Spleen (tissue), 11 donors: ENCODE measurements around the gene ZNF618. TPM values are rescaled to one million over a fixed set of nuclear protein-coding genes. Genes with fewer than 3 reads are reported as not detected.

Source experiments
- DNase-seq: peaks from one replicate; pipeline ENCODE4 v3.0.0-alpha.2; 2020
- H3K27ac ChIP-seq, 8 donors: fragments of 200-600 bp; sonication (generic) in 7 of 8; 1 replicate in 4 of 8; 2 replicates in 4 of 8; pipeline versions ENCODE4 v1.5.0 to v1.8.0; 2016 to 2021; ENCODE audit warnings: inconsistent platforms in 4 of 8, mild to moderate bottlenecking in 4 of 8, moderate library complexity in 1 of 8
- H3K27me3 ChIP-seq, 7 donors: fragments of 200-600 bp; sonication (generic) in 6 of 7; replicated peaks in 1 of 7; 1 replicate in 4 of 7; 2 replicates in 3 of 7; pipeline versions ENCODE4 v1.5.0 to v1.8.0; 2016 to 2021; ENCODE audit warnings: inconsistent platforms in 3 of 7, mild to moderate bottlenecking in 1 of 7
- H3K36me3 ChIP-seq, 6 donors: fragments of 200-600 bp; sonication (generic) in 5 of 6; 1 replicate in 4 of 6; 2 replicates in 2 of 6; pipeline versions ENCODE4 v1.5.0 to v1.8.0; 2016 to 2021; ENCODE audit warnings: inconsistent platforms in 2 of 6
- H3K4me1 ChIP-seq, 6 donors: fragments of 200-600 bp; sonication (generic) in 5 of 6; 1 replicate in 3 of 6; 2 replicates in 3 of 6; pipeline versions ENCODE4 v1.5.0 to v1.8.0; 2016 to 2021; ENCODE audit warnings: inconsistent platforms in 3 of 6
- H3K4me3 ChIP-seq, 8 donors: fragments of 200-600 bp; sonication (generic) in 7 of 8; 1 replicate in 4 of 8; 2 replicates in 4 of 8; pipeline versions ENCODE4 v1.5.0 to v1.8.0; 2016 to 2021; ENCODE audit warnings: inconsistent platforms in 4 of 8, mild to moderate bottlenecking in 4 of 8, moderate library complexity in 2 of 8
- H3K9me3 ChIP-seq, 8 donors: fragments of 200-600 bp; sonication (generic) in 7 of 8; 1 replicate in 4 of 8; 2 replicates in 4 of 8; pipeline versions ENCODE4 v1.5.0 to v1.8.0; 2016 to 2021; ENCODE audit warnings: inconsistent platforms in 4 of 8
- CTCF ChIP-seq, 11 experiments: fragments of 200-600 bp in 7 of 11; fragments of 450-650 bp in 4 of 11; sonication (generic) in 4 of 11; IDR thresholded peaks in 8 of 11; conservative IDR thresholded peaks in 3 of 11; 1 replicate in 7 of 11; 2 replicates in 4 of 11; pipeline versions ENCODE4 v1.4.0 to v1.8.0; 2016 to 2021; ENCODE audit warnings: antibody characterized with exemption in 11 of 11, inconsistent platforms in 4 of 11, mild to moderate bottlenecking in 1 of 11
- POLR2A ChIP-seq, 3 donors: fragments of 450-650 bp; IDR thresholded peaks; one replicate each; pipeline ENCODE4 v1.5.1; 2017; ENCODE audit warnings: antibody characterized with exemption in 3 of 3, mild to moderate bottlenecking in 1 of 3
- POLR2AphosphoS5 ChIP-seq, 3 donors: sonication (generic); formaldehyde crosslinking; IDR thresholded peaks; one replicate each; pipeline ENCODE4 v1.5.1; 2017; ENCODE audit warnings: antibody characterized with exemption in 3 of 3
- WGBS, 5 donors: extraction: QIAGEN DNeasy Blood & Tissue Kit in 3 of 5; methylation state at CpG; one replicate each; pipeline versions ENCODE4 v1.1.5 to v1.1.7; 2013 to 2018; 5-methylcytosine and 5-hydroxymethylcytosine counted together
- intact Hi-C: fragments of 100-400 bp; cut with DNase I; formaldehyde crosslinking; loops from one replicate; pipeline ENCODE4 v1.15.0; 2023; ENCODE audit warnings: low total_unique reads
- polyA plus RNA-seq, 3 donors: library from polyadenylated mRNA; stranded (reverse); fragments of 200-250 nt; gene quantifications; one replicate each; pipeline ENCODE4 v1.2.1, GENCODE V29; 2013
- total RNA-seq, 7 donors: library from RNA; depleted of rRNA in 3 of 7; stranded (reverse); fragments of >200 nt in 3 of 7; fragmentation: NEBNext Ultra II Directional in 4 of 7; extraction: Animal tissue kit (Norgen Biotek cat#: 25700) in 4 of 7; gene quantifications; one replicate each; pipeline versions ENCODE4 v1.1.0 to v1.2.1, GENCODE V29; 2016 to 2021
- donor health status: healthy with polysubstance abuse.
- donor health status: DM: no; HTN: no; CAD: no; lungs with moderate emphysema.
- donor health status: DM: no; HTN: no; CAD: no.
- donor health status: Bipolar disorder and iron deficiency.
- donor health status: healthy.
- donor health status: DM: no; HTN: no; CAD: no.
- donor health status: DM: yes; HTN: yes; CAD: no.

Gene ZNF618
- total and polyA plus RNA-seq, 10 donors, result 0.58 to 14.8 (median 8.4) TPM

GRCh38 chr9:114061830-114062474 is 185.8 kb downstream of the ZNF618 start:
- no peak for TF ChIP-seq POLR2A (IDR thresholded peaks at IDR 0.05)
- TF ChIP-seq POLR2AphosphoS5 (IDR thresholded peaks at IDR 0.05), result no peak
- no peak for TF ChIP-seq CTCF (IDR thresholded peaks at IDR 0.05 in 8 of 11, conservative IDR thresholded peaks at IDR 0.05 in 3 of 11)
- Histone ChIP-seq H3K27ac (no peak overlapping the region), H3K4me1 (peaks cover 0 to 10% (median 0%) of the 10 kb centered on the region in 6 donors), H3K9me3 (no peaks in the 10 kb centered on the region), H3K4me3 (no peak overlapping the region), H3K27me3 (peaks cover 0 to 12% (median 0%) of the 10 kb centered on the region in 7 donors), H3K36me3 (no peaks in the 10 kb centered on the region)
- peak; percentile 41 for DNase-seq
- WGBS, 5 donors, result 39 to 57% (median 52%) methylated on average over 4 of the region's 4 CpGs
- intact Hi-C loops, result no loop called here

- H3K4me1 ChIP-seq, result no peaks in the 10 kb centered on the region
- DNase-seq, result no peak
- TF ChIP-seq POLR2A (IDR thresholded peaks at IDR 0.05), result no peak
- no peak for TF ChIP-seq CTCF (IDR thresholded peaks at IDR 0.05 in 8 of 11, conservative IDR thresholded peaks at IDR 0.05 in 3 of 11)
- TF ChIP-seq POLR2AphosphoS5 (IDR thresholded peaks at IDR 0.05), result no peak
- WGBS, 5 donors, result 87 to 94% (median 90%) methylated on average over 8 of the region's 8 CpGs
- H3K4me3 ChIP-seq, result no peak overlapping the region
- no peaks in the 10 kb centered on the region for H3K36me3 ChIP-seq
- H3K9me3 ChIP-seq, result no peaks in the 10 kb centered on the region
- no peak overlapping the region for H3K27ac ChIP-seq
- intact Hi-C loops, result no loop called here
- H3K27me3 ChIP-seq, result peaks cover 0 to 12% (median 0%) of the 10 kb centered on the region in 7 donors
Observed at GRCh38 chr9:114065304-114065703, 189.2 kb downstream of the ZNF618 start.

GRCh38 chr9:114069476-114070187 is 193.5 kb downstream of the ZNF618 start:
- no peak for TF ChIP-seq POLR2A (IDR thresholded peaks at IDR 0.05)
- no peak for TF ChIP-seq CTCF (IDR thresholded peaks at IDR 0.05 in 8 of 11, conservative IDR thresholded peaks at IDR 0.05 in 3 of 11)
- TF ChIP-seq POLR2AphosphoS5 (IDR thresholded peaks at IDR 0.05), result no peak
- DNase-seq, result peak; percentile 43
- H3K36me3 ChIP-seq, result no peaks in the 10 kb centered on the region
- H3K27me3 ChIP-seq, result peaks cover 0 to 4% (median 0%) of the 10 kb centered on the region in 7 donors
- no peak overlapping the region for H3K27ac ChIP-seq
- no peaks in the 10 kb centered on the region for H3K4me1 ChIP-seq
- no peaks in the 10 kb centered on the region for H3K9me3 ChIP-seq
- H3K4me3 ChIP-seq, result no peak overlapping the region
- 79 to 92% (median 89%) methylated on average over 8 to 9 of the region's 9 CpGs for WGBS, 5 donors
- intact Hi-C loops, result no loop called here
